Astrocyte (in vitro differentiated cells and primary cell): ENCODE measurements around the gene IRS4. TPM values are rescaled to one million over a fixed set of nuclear protein-coding genes. Genes with fewer than 3 reads are reported as not detected.

Experiments used
- DNase-seq: peaks from one replicate; pipeline ENCODE4 v3.0.0-alpha.2; 2010; ENCODE audit warnings: low read depth
- FAIRE-seq: peaks from 2 replicates; lab custom pipeline; 2011; peaks lifted over from hg19 to GRCh38; lab: Jason Lieb, UNC
- H2AFZ ChIP-seq: 2 replicates; pipeline ENCODE4 v1.6.0; 2012; ENCODE audit warnings: low read depth, low read length, inconsistent platforms
- H3K27ac ChIP-seq: 2 replicates; pipeline ENCODE4 v1.5.1; 2011; ENCODE audit warnings: low read depth, low read length, inconsistent platforms
- H3K27me3 ChIP-seq: 2 replicates; pipeline ENCODE4 v1.6.0; 2011; ENCODE audit warnings: low read length, inconsistent platforms; ENCODE audit not compliant: insufficient read depth
- H3K36me3 ChIP-seq: 2 replicates; pipeline ENCODE4 v1.5.1; 2011; ENCODE audit warnings: low read length, inconsistent platforms; ENCODE audit not compliant: insufficient read depth
- H3K4me1 ChIP-seq: 2 replicates; pipeline ENCODE4 v1.5.1; 2011; ENCODE audit warnings: low read length, inconsistent platforms; ENCODE audit not compliant: insufficient read depth
- H3K4me2 ChIP-seq: 2 replicates; pipeline ENCODE4 v1.6.0; 2012; ENCODE audit warnings: low read length, inconsistent platforms
- H3K4me3 ChIP-seq: 2 replicates; pipeline ENCODE4 v1.5.1; 2011; ENCODE audit warnings: low read depth, mild to moderate bottlenecking, low read length, inconsistent platforms; ENCODE audit not compliant: insufficient read depth
- H3K79me2 ChIP-seq: 2 replicates; pipeline ENCODE4 v1.6.0; 2012; ENCODE audit warnings: mild to moderate bottlenecking, low read length, inconsistent platforms; ENCODE audit not compliant: insufficient read depth
- H3K9ac ChIP-seq: 2 replicates; pipeline ENCODE4 v1.6.0; 2012; ENCODE audit warnings: mild to moderate bottlenecking, low read length, inconsistent platforms
- H3K9me3 ChIP-seq: 2 replicates; pipeline ENCODE4 v1.5.1; 2012; ENCODE audit warnings: low read depth, mild to moderate bottlenecking, low read length, inconsistent platforms; ENCODE audit not compliant: insufficient read depth
- H4K20me1 ChIP-seq: 2 replicates; pipeline ENCODE4 v1.6.0; 2012; ENCODE audit warnings: low read length, inconsistent platforms; ENCODE audit not compliant: insufficient read depth
- H3K27ac Mint-ChIP-seq: one replicate; pipeline ENCODE4 v1.8.0; 2021; ENCODE audit warnings: mild to moderate bottlenecking, mixed read lengths; ENCODE audit not compliant: unreplicated experiment
- H3K27me3 Mint-ChIP-seq: one replicate; pipeline ENCODE4 v1.8.0; 2021; ENCODE audit warnings: low read depth, mixed read lengths; ENCODE audit not compliant: unreplicated experiment
- H3K36me3 Mint-ChIP-seq: one replicate; pipeline ENCODE4 v1.8.0; 2021; ENCODE audit warnings: low read depth, mixed read lengths; ENCODE audit not compliant: unreplicated experiment
- H3K4me1 Mint-ChIP-seq: one replicate; pipeline ENCODE4 v1.8.0; 2021; ENCODE audit warnings: low read depth, mixed read lengths; ENCODE audit not compliant: unreplicated experiment
- H3K4me3 Mint-ChIP-seq: one replicate; pipeline ENCODE4 v1.8.0; 2021; ENCODE audit warnings: mild to moderate bottlenecking, moderate library complexity, mixed read lengths; ENCODE audit not compliant: unreplicated experiment
- H3K9me3 Mint-ChIP-seq: one replicate; pipeline ENCODE4 v1.8.0; 2021; ENCODE audit warnings: mild to moderate bottlenecking, mixed read lengths; ENCODE audit not compliant: unreplicated experiment
- EZH2 ChIP-seq: IDR thresholded peaks from 2 replicates; pipeline ENCODE4 v1.6.1; 2012; ENCODE audit warnings: mild to moderate bottlenecking, low read length, inconsistent platforms; ENCODE audit not compliant: insufficient read depth
- total RNA-seq: library from RNA; stranded (reverse); gene quantifications from 2 replicates; pipeline ENCODE4 v1.2.1, GENCODE V29; 2021
- TF ChIP-seq, protein P1 (sequence below): IDR thresholded peaks from 2 replicates; pipeline ENCODE4 v1.5.1; 2011; ENCODE audit warnings: low read depth, mild to moderate bottlenecking, inconsistent platforms, low read length, moderate library complexity; ENCODE audit not compliant: insufficient read depth

The IRS4 gene
- total RNA-seq, 1 donor from 2014 or later, result 1.00 TPM

GRCh38 chrX:108740299-108740774 lies 4.0 kb upstream of the IRS4 start:
- TF ChIP-seq, protein P1, sequence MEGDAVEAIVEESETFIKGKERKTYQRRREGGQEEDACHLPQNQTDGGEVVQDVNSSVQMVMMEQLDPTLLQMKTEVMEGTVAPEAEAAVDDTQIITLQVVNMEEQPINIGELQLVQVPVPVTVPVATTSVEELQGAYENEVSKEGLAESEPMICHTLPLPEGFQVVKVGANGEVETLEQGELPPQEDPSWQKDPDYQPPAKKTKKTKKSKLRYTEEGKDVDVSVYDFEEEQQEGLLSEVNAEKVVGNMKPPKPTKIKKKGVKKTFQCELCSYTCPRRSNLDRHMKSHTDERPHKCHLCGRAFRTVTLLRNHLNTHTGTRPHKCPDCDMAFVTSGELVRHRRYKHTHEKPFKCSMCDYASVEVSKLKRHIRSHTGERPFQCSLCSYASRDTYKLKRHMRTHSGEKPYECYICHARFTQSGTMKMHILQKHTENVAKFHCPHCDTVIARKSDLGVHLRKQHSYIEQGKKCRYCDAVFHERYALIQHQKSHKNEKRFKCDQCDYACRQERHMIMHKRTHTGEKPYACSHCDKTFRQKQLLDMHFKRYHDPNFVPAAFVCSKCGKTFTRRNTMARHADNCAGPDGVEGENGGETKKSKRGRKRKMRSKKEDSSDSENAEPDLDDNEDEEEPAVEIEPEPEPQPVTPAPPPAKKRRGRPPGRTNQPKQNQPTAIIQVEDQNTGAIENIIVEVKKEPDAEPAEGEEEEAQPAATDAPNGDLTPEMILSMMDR, result no peak
- no peak for TF ChIP-seq EZH2
- Histone ChIP-seq H3K4me3 (no peak overlapping the region), H2AFZ (no peak overlapping the region), H3K27me3 (peaks cover 24% of the 10 kb centered on the region), H3K9me3 (no peaks in the 10 kb centered on the region), H3K9ac (no peak overlapping the region), H3K27ac (no peak overlapping the region), H3K79me2 (no peaks in the 10 kb centered on the region), H4K20me1 (no peaks in the 10 kb centered on the region), H3K4me2 (no peak overlapping the region), H3K36me3 (no peaks in the 10 kb centered on the region), H3K4me1 (peaks cover 2% of the 10 kb centered on the region)
- no peaks in the 10 kb centered on the region for H3K4me1 Mint-ChIP-seq
- no peak overlapping the region for H3K4me3 Mint-ChIP-seq
- H3K27ac Mint-ChIP-seq, result no peak overlapping the region
- no peak for FAIRE-seq
- no peak for DNase-seq
- peaks cover 5% of the 10 kb centered on the region for H3K27me3 Mint-ChIP-seq
- H3K9me3 Mint-ChIP-seq, result no peaks in the 10 kb centered on the region
- H3K36me3 Mint-ChIP-seq, result no peaks in the 10 kb centered on the region

- H3K4me2 ChIP-seq, result no peak overlapping the region
- no peaks in the 10 kb centered on the region for H3K9me3 ChIP-seq
- H3K27me3 ChIP-seq, result peaks cover 43% of the 10 kb centered on the region
- H3K79me2 ChIP-seq, result no peaks in the 10 kb centered on the region
- Mint-ChIP-seq H3K4me1 (no peaks in the 10 kb centered on the region), H3K27me3 (peaks cover 24% of the 10 kb centered on the region), H3K36me3 (no peaks in the 10 kb centered on the region), H3K9me3 (no peaks in the 10 kb centered on the region), H3K27ac (no peak overlapping the region), H3K4me3 (no peak overlapping the region)
- no peaks in the 10 kb centered on the region for H3K36me3 ChIP-seq
- H3K9ac ChIP-seq, result no peak overlapping the region
- FAIRE-seq (no peak), DNase-seq (no peak)
- H3K4me3 ChIP-seq, result no peak overlapping the region
- no peaks in the 10 kb centered on the region for H4K20me1 ChIP-seq
- H3K27ac ChIP-seq, result no peak overlapping the region
- H3K4me1 ChIP-seq, result peaks cover 2% of the 10 kb centered on the region
- H2AFZ ChIP-seq, result no peak overlapping the region
- TF ChIP-seq EZH2, result no peak
- TF ChIP-seq, protein P1, result no peak
Observed at GRCh38 chrX:108737754-108738153, 1.4 kb upstream of the IRS4 start.

- Mint-ChIP-seq H3K4me1 (no peaks in the 10 kb centered on the region), H3K27me3 (peaks cover 41% of the 10 kb centered on the region), H3K9me3 (no peaks in the 10 kb centered on the region), H3K4me3 (peak overlapping the region; percentile 85), H3K27ac (no peak overlapping the region), H3K36me3 (no peaks in the 10 kb centered on the region)
- peak; percentile 2 for DNase-seq
- Histone ChIP-seq H4K20me1 (no peaks in the 10 kb centered on the region), H2AFZ (peak overlapping the region; percentile 66), H3K4me1 (peaks cover 2% of the 10 kb centered on the region), H3K9me3 (no peaks in the 10 kb centered on the region), H3K4me2 (peak overlapping the region; percentile 83), H3K4me3 (peak overlapping the region; percentile 48), H3K9ac (no peak overlapping the region), H3K27me3 (peaks cover 53% of the 10 kb centered on the region), H3K79me2 (no peaks in the 10 kb centered on the region), H3K36me3 (no peaks in the 10 kb centered on the region), H3K27ac (no peak overlapping the region)
- TF ChIP-seq, protein P1, result no peak
- TF ChIP-seq EZH2, result peak; percentile 28
- no peak for FAIRE-seq
Observed at GRCh38 chrX:108735679-108736508, 469 bp downstream of the IRS4 start.
